CD4-positive, alpha-beta T cell treated with Interleukin-4 for 1 hour (primary cell): ENCODE data around the gene VPREB1.
"Not testable (repeated sequence)": the region's sequence is repeated elsewhere in the genome, so short reads cannot be mapped to it uniquely, and the experiment has no call there.

ENCODE experiments used
- DNase-seq, 2 donors: peaks; one replicate each; pipeline ENCODE4 v3.0.0-alpha.2; 2020 to 2022

The VPREB1 gene

DNA sequence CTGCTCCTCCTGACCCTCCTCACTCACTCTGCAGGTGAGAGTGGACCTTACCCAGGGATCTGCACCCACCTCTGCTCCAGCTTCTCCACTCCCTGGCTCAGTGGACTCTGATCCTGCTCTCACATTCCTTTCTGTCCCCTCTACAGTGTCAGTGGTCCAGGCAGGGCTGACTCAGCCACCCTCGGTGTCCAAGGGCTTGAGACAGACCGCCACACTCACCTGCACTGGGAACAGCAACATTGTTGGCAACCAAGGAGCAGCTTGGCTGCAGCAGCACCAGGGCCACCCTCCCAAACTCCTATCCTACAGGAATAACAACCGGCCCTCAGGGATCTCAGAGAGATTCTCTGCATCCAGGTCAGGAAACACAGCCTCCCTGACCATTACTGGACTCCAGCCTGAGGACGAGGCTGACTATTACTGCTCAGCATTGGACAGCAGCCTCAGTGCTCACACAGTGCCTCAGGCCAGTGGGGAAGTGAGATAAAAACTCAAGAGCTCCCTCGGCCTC is 29.7 kb upstream of the VPREB1 start:
- DNase-seq = no peak

GRCh38 chr22:22215659-22216449 is 28.7 kb upstream of the VPREB1 start:
- no peak for DNase-seq

DNA sequence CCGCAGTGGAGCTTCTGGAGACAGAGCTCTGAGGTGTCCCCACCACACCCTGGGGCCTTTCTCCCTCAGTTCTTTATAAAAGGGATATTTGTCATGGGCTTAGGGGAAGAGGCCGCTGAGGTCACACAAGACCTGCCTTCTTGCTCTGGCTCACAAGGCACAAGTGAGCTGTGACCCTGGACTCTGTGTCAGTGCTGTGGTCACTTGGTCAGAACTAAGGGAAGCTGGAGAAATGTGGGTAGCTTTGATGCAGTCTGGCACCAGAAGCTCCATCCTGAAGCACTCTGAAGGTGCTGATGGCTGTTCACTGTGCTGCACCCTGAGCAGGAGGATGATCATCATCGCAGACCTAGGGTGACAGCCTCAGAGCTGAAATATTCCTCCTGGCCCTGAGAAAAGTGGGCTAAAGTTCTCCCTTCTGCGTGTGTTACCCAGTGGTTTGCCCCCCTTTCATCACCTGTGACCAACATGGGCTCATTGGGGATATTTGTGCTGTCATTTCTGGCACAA is 28.1 kb upstream of the VPREB1 start:
- no peak for DNase-seq

- no peak for DNase-seq
These were observed 26.3 kb upstream of the VPREB1 start for GRCh38 chr22:22218302-22218701.

GRCh38 chr22:22219140-22219996 is 25.2 kb upstream of the VPREB1 start:
- no peak for DNase-seq

DNA sequence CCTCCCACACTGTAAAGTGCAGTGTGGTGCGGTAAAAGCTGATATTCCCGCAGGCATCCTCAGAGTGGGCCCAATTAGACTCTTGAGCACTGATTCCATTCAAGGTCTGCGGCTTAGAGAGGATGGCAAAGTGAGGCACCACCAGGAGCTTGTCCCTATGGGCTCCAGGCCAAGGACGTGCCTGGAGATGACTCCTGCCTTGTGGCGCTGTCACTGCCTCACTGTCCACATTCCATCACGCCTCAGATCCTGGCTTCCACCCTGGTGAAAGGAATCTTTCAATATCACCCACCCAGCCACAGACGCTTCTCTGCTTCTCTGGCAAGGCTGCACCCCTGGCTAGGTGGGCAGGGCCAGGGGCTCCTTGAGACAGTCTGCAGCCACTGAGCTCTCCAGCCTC is 23.5 kb upstream of the VPREB1 start:
- not testable (repeated sequence) for DNase-seq

DNA sequence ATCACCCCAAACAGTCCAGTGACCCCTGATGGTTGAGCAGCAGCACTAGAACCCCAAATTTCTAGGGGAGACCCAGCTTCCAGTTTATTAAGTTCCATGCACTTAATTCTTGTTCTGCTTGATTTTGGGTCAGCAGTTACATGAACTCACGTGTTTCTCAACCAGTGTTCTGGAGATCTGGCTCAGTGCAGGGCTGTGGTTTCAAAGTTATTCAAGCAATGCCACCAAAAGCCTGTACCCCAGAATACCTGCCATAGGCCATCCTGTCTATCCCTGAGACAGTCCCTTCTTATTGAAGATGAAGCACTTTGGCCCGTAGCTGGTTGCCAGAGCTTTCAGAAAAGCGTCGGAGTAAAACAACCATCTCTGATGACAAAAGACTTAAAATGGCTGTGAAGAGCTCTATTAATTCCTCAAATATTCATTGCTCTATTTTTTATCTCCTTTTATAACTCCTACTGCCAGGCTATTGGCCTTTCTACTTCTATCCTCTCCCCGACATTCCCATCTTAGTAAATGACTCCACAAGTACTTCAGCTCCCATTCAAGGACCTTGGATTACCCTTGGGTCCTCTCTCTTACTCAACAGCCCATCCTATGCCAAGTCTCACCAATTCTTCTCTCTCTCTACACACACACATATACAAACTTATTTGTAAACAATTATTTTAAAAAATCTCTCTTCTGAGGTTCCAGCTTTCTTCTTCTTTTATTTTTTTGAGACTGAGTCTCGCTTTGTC is 18.0 kb upstream of the VPREB1 start:
- no peak for DNase-seq

DNA sequence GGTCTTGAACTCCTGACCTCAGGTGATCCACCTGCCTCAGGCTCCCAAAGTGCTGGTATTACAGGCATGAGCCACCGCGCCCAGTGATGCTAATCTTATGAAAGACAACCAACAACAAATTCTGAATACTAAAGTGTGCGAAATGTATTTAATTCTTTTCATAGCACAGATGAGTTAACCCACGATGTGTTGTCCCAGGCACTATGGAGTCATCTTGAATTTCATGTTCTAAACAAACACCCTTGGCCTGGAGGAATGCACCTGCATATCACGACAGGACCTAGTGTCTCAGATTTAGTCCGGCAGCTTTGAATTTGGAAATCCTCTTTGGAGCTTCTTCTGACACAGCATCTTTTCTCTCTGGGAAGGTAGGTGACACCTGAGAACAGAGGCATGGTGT is 16.2 kb upstream of the VPREB1 start:
- no peak for DNase-seq

GRCh38 chr22:22228921-22229320 is 15.7 kb upstream of the VPREB1 start:
- no peak for DNase-seq

DNA sequence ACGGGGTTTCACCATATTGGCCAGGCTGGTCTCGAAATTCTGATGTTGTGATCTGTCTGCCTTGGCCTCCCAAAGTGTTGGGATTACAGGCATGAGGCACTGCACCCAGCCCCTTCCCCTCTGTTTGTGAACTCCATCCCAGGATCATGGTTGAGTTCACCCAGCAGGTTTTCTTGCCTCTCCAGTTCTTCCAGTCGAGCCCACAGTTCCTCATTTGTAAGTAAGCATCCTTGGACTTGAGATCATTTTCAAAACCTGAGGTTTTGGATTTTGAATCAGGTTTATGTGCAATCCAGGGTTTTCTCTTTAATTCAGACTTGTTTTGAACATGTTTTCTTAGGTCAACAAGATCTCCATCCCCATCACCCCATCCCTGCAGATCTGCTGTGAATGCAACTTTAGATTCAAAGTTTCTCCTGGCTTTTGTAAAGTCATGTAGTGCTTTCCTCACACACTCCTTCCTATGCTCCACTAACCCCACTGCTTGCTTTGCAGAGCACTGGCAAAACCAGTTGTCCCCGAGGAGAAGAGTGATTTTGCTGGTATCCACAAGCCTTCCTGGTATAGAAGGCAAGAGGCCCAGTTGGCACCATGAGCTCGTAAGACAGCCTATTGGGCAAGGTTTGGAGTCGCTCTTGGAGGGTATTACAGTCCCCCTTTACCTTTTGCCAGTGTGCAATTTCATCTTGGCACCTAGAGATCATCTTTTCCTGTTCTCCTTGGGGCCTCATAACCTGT is 14.7 kb upstream of the VPREB1 start:
- no peak for DNase-seq

GRCh38 chr22:22230438-22230837 is 14.1 kb upstream of the VPREB1 start:
- DNase-seq = no peak

- no peak for DNase-seq
These were observed 11.5 kb upstream of the VPREB1 start for GRCh38 chr22:22233081-22233480.

- DNase-seq = peak; percentile 26 to 48
These were observed 9.0 kb upstream of the VPREB1 start for GRCh38 chr22:22235558-22235957.

DNA sequence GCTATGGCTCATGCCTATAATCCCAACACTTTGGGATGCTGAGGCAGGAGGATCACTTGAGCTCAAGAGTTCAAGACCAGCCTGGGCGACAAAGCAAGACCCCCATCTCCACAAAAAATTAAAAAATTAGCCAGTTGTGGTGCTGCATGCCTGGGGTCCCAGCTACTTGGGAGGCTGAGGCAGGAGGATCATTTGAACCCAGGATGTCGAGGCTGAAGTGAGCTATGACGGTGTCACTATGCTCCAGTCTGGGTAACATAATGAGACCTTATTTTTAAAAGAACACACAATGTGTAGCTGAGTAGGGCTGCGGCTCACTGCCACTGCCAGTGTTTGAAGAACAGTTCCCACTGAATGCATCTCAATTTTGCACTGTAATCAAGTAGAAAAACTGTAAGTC is 7.1 kb upstream of the VPREB1 start:
- DNase-seq = no peak

DNA sequence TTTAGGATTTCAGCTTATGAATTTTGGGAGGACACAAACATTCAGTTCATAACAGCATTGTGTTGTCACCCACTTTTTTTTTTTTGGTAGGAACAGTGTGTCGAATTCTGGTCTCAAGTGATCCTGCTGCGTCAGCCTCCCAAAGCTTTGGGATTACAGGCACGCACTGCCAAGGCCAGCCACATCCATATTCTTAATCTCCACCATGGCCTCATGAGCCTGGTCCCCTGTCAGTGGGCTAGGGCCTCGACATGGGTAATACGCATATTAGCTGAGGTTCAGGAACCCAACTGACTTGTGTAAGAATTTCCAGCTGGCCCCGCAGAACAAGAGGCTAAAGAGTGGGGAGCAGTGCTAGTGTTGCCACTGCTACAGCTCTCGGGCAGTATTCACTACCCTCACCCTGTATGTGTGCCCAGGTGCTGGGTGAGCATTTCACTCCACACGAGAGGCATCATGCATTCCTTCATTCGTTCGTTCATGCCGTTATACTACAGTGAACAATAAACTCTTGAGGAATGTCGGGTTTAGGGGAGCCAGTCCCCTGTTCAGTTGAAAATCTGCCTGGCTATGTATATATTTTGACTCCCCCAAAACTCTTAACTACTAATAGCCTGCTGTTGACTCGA is 5.2 kb upstream of the VPREB1 start:
- no peak for DNase-seq

DNA sequence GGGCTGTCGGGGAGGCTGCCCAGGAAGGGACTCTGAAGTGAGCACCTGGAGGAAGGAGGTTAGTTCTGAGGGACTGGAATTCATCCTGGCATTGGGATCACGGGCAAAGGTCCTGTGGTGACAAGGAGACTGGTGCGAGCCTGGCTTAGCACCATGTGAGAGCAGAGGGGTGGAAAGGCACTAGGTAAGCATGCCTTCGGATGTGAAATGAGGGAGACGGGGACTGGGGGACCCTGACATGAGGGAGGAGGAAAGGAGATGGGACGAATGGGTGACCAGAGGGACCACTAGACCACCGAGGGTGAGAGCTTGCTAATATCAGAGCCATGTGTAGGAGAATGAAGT is 3.1 kb upstream of the VPREB1 start:
- no peak for DNase-seq

DNA sequence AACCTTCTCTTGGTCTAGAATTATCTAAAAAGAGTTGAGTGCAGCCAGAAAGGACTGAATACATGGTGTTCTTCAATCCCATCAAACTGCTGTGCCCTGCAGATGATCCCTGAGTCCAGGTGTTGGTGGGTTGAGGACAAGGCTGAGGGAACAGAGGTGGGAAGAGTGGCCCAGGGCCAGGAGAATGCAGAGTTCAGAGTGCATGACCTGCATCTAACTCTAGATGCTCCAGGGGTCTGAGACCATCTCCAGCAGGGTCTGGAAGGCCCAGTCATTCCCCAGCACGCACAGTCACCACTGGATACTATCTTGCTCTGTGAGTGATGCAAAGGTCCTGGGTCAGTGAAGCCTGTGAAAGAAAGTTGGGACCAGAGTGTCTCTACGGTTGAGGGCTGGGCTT is 2.1 kb upstream of the VPREB1 start:
- no peak for DNase-seq

DNA sequence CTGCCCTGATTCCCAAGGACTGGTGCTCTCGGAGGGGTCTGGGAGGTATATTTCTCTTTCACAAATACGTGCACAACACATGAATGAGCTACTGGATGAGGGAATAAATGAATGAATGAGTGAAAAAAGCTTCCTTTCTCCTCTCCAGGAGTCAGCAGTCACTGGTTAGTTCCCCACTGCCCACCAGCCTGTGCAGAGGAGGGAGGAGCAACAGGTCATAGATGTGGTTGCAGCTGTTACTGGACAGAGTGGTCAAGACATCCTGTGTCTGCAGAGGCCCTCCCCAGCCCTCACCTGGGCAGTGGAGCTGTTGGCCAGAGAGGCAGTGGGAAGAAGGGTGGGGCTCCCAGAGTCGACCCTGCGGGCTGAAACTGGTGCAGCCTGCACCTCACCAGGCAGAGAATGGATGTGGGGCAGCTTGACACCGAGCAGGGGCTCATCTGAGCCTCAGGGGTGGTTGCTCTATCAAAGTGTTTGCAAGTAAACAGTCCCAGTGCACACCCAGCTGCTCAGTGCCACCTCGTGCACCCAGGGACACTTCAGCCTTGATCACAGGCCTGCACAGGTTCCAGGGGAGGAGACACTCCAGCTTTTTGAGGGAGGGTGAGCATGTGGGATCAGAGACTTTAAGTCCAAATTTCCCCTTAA is 1.4 kb upstream of the VPREB1 start:
- no peak for DNase-seq

DNA sequence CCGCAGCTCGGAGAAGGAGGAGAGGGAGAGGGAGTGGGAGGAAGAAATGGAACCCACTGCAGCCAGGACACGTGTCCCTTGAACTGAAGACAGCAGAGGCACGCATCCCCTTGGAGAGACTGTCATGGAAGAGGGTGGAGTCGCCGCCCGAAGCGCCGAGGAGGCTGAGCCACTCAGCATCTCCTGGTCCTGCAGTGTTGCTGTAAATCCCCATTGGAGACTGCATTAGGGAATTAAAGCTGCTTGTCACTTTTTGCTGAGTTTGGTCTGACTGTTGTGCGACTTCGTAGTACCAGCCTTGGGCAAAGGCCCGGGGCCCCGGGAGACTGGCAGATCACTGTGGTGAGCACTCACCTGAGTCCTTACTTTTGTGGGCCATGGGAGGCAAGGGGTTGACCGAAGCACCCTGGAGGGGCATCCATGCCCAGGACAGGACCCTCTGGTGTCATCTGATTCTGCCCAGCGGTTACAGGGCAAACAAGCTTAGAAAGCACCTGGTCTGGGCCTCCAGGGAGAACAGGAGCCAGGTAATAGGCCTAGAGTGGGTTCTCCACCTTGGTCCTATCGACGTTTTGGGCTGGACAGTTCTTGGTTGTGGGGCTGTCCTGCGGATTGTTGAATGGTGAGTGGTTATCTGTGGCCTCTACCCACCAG is 797 bp downstream of the VPREB1 start:
- DNase-seq = no peak

DNA sequence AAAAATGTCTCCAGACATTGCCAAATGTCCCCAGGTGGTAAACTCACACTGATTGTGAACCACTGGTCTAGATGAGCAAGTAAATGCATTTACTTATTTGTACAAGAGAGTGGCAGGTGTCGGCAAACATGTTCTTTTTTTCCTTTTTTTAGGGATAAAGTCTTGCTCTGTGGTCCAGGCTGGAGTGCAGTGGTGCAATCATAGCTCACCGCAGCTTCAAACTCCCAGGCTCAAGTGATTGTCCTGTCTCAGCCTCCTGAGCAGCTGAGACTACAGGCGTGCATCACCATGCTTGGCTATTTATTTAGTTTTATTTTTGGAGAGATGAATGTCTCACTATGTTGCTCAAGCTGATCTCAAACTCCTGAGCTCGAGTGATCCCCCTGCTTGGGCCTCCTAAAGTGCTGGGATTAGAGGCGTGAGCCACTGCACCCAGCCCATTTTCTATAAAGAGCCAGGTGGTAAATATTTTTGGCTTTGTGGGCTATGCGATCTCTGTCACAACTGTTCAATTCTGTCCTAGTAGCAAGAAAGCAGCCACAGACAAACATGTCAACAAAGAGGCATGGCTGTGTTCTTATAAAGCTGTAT is 1.4 kb downstream of the VPREB1 start:
- no peak for DNase-seq
